UCSD-AML1 (cell line): ENCODE data around the gene ADGRB3.

Source experiments
- DNase-seq: peaks from one replicate; lab custom pipeline; 2025; ENCODE audit not compliant: unreplicated experiment; lab: John Stamatoyannopoulos, UW

Gene ADGRB3

DNA sequence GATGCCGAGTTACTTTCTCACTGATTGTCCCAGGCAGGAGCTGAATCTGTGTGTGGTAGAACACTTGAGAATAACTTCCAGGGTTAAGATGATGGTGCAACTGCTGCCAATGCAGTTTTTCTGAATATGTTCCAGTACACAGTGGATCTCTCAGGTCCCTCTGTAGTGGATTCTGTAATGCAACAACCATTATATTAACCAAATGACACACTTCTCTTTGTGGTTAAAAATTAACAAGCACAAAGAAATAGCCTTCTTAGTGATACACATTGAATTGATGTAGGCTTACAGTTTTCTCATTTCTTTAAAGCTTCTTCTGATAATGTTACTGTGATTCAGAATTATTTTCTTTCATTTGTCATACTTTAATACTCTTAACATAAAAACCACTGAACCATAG lies 383.8 kb downstream of the ADGRB3 start:
- DNase-seq, result no peak

DNA sequence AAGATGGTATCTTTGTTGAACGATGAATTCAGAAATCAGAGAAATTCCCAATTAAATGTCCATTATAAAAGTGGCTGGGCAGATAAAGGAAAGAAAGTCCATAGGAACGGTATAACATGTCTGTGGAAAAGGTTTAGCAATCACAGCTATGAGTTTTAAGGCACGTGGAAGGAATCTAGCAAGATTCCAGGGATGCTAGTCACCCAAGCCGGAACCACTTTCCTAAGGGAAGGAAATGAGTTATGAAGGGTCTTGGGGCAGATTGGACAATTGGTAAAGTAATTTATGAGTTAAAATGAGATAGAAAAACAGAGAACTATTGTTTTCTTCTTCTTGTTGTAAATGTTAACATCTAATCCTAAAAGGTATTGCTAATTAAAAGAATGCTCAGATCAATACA lies 384.8 kb downstream of the ADGRB3 start:
- no peak for DNase-seq

DNA sequence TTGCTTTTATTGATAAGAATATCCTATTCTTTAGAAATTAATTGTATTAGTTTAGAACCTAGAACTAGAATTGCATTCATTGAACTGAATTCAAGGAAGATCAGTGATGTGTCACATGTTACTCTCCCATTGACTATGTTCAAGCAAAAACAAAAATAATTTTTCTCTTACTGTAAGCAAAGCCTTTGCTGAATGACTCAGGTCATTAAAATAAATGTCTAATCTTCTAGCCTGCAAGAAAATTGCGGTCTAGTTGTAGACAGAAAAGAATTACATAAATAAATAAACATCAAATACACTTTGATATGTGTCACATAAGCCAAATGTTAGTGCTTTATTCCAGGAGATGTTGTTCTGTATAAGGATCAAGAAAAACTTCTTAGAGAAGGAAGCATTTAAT lies 387.9 kb downstream of the ADGRB3 start:
- DNase-seq, result no peak

GRCh38 chr6:69026243-69026642 lies 391.2 kb downstream of the ADGRB3 start:
- DNase-seq, result no peak

DNA sequence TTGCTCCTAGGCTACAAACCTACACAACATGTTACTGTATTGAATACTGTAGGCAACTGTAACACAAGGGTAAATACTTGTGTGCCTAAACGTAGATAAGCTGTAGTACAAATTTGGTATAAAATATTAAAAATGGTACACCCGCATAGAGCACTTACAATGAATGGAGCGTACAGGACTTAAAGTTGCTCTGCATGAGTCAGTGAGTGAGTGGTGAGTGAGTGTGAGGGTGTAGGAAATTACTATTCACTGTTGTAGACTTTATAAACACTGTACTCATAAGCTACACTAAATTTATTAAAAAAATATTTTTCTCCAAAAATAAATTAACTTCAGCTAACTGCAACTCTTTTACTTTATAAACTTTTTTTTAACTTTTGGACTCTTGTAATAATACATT lies 391.6 kb downstream of the ADGRB3 start:
- DNase-seq, result no peak

DNA sequence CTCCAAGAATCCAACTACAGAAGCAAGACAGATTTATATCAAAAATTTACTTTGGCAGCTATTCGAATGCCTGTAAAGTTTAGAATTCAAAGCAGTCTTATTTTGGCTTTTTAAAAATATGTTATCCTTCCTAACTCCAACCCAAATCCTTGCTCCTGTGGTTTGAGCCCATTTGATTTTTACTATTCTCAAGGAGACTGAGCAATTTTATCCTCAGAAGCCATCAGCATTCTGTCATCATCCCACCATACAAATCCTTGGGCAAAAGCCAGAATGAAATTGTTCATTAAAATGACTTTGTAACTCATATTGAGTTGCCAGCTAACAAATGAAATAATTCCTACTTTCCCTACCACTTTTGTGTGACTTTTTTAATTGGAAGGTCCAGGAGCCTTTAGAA lies 392.8 kb downstream of the ADGRB3 start:
- DNase-seq, result no peak

GRCh38 chr6:69038841-69039240 lies 403.8 kb downstream of the ADGRB3 start:
- no peak for DNase-seq

- no peak for DNase-seq
Measured at GRCh38 chr6:69042297-69042696, 407.2 kb downstream of the ADGRB3 start.

DNA sequence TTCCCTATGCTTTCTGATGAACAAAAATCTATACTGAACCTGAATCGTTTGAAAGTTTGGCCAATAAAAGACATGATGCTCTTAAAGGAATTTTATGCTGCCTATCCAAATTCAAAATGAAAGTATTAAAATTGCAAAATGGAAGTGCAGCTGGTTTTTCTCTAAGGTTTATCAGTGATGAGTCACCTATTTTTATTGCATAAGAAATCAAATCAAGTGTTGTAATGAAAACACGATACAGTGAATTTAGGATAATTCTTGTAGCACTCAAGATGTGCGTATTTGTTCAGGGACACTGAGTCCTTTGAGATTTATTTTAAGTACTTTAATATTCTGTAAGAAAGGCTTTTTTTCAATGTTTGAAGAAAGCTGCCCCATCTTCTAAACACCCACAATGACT lies 409.5 kb downstream of the ADGRB3 start:
- no peak for DNase-seq

- no peak for DNase-seq
Measured at GRCh38 chr6:69059413-69059812, 424.3 kb downstream of the ADGRB3 start.

DNA sequence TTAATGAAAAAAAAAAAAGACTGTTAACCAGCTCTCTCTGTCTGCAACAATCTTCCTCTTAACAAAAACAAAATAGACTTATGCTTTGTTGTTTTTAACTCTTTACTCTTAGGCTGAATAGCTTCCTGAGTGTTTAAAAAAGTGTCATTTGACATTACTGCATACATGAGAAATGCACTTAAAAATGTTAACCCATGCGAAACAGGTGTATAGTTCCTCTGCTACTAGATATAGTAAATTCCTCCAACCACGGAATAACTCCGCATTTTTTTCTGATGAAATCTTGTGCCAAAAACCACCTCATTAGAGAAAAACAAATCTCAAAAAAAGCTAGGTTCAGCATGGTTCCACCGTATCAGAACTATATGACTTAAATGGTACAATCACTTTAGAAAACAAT lies 426.0 kb downstream of the ADGRB3 start:
- no peak for DNase-seq

- no peak for DNase-seq
Measured at GRCh38 chr6:69063401-69063800, 428.3 kb downstream of the ADGRB3 start.

- no peak for DNase-seq
Measured at GRCh38 chr6:69064226-69064625, 429.1 kb downstream of the ADGRB3 start.

DNA sequence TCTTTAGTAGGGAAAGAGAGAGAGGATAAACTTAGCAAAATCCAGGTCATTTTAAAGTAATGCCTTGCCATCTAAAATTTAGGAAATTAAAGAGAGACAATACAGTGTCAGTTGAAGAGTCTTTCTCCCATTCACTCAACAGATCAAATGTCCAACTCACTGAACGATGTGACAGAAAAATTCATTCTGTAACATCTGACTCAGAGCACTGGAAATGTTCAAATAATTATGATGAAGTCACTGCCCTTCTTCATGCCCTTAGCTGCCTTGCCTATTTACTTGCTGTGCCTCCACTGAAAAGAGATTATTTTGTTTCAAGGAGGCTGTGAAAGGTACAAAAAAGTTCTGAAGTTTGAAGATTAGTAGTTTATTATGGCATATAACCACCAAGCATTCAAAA lies 434.8 kb downstream of the ADGRB3 start:
- no peak for DNase-seq

GRCh38 chr6:69072796-69073195 lies 437.7 kb downstream of the ADGRB3 start:
- DNase-seq, result no peak

GRCh38 chr6:69084746-69085335 lies 449.8 kb downstream of the ADGRB3 start:
- DNase-seq, result no peak

DNA sequence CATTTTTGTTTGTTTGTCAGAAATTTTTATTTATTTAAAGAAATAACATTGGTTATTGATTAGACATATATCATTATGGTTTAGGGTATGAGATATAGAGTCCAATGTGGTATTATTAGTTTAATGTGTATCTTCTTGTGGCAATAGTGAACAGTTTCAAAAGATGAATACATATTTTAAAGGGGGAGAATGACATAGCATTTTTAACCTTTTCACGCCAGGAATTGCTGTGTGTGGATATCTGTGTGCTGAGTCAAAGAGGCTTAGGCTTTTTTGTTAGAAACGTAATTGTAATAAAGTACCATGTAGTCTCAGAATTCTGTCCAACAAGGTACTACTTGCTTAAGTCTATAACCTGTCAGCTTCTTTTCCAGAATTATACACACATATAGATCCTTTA lies 451.6 kb downstream of the ADGRB3 start:
- DNase-seq, result no peak

DNA sequence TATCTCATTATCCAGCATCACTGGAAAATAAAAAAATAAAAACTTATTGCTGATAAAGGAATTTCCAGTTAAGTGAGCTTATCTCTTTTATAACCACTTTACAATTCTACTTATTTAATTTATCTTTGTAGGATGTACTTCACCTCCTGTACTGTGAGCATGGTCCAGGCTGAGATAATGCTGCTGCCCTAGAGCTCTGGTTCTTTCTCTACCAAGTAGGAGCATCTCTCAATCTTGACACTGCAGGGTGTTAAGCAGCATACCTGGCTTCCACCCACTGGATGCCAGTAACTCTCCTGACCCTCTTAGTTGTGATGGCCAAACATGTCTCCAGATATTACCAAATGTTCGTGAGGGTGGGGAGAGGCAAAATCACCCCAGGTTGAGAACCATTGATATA lies 454.5 kb downstream of the ADGRB3 start:
- no peak for DNase-seq

GRCh38 chr6:69090132-69090531 lies 455.1 kb downstream of the ADGRB3 start:
- no peak for DNase-seq

- no peak for DNase-seq
Measured at GRCh38 chr6:69096681-69097080, 461.6 kb downstream of the ADGRB3 start.

- no peak for DNase-seq
Measured at GRCh38 chr6:69097948-69098347, 462.9 kb downstream of the ADGRB3 start.

GRCh38 chr6:69098910-69099309 lies 463.8 kb downstream of the ADGRB3 start:
- DNase-seq, result no peak

DNA sequence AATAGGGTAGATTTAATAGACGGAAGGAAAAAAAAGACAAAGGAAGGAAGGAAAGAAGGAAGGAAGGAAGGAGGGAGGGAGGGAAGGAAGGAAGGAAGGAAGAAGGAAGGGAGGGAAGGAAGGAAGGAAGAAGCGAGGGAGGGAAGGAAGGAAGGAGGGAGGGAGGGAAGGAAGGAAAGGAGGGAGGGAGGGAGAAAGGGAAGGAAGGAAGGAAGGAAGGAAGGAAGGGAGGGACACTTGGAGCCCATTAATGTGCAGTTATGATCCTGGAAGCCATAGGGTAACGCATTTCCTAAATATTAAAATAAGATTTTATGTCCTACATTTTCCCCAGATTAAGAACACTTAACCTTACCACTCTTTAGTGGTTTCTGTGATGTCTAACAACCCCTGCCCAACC lies 465.7 kb downstream of the ADGRB3 start:
- no peak for DNase-seq

GRCh38 chr6:69102416-69102815 lies 467.3 kb downstream of the ADGRB3 start:
- DNase-seq, result no peak
